Lower leg skin (tissue), 4 donors: Measurements from ENCODE around the gene VSTM2L. TPM values are rescaled to one million over a fixed set of nuclear protein-coding genes. Genes with fewer than 3 reads are reported as not detected.

Source experiments
- DNase-seq, 2 donors: peaks; one replicate each; pipeline ENCODE4 v3.0.0-alpha.2; 2019; ENCODE audit warnings: low spot score in 2 of 2
- H3K4me3 ChIP-seq: fragments of 200-600 bp; sonication (generic); 2 replicates; pipeline ENCODE4 v1.5.1; 2017; ENCODE audit warnings: mild to moderate bottlenecking, low read depth; ENCODE audit not compliant: poor library complexity, severe bottlenecking
- CTCF ChIP-seq, 3 donors: fragments of 450-650 bp; IDR thresholded peaks; one replicate each; pipeline ENCODE4 v1.5.1; 2016; ENCODE audit warnings: antibody characterized with exemption in 3 of 3, mild to moderate bottlenecking in 3 of 3, moderate library complexity in 2 of 3
- POLR2A ChIP-seq, 2 donors: fragments of 450-650 bp; IDR thresholded peaks; one replicate each; pipeline ENCODE4 v1.6.1; 2016 to 2017; ENCODE audit warnings: antibody characterized with exemption in 2 of 2, mild to moderate bottlenecking in 1 of 2, moderate library complexity in 1 of 2
- WGBS, 2 donors: methylation state at CpG; one replicate each; pipeline ENCODE4 v1.1.5; 2018; 5-methylcytosine and 5-hydroxymethylcytosine counted together
- intact Hi-C: fragments of 100-400 bp; cut with DNase I; formaldehyde crosslinking; loops from one replicate; pipeline ENCODE4 v1.15.0; 2023; ENCODE audit warnings: low total_unique reads
- total RNA-seq, 4 donors: library from RNA; depleted of rRNA; stranded (reverse); fragments of >200 nt; gene quantifications; one replicate each; pipeline ENCODE4 v1.1.0, GENCODE V29; 2016

Gene VSTM2L
- total RNA-seq, 4 donors from 2014 or later = 0.64 to 15.9 (median 3.9) TPM

- no peak for DNase-seq
- intact Hi-C loops = no loop called here
- TF ChIP-seq POLR2A (IDR thresholded peaks at IDR 0.05) (no peak), CTCF (IDR thresholded peaks at IDR 0.05) (no peak)
- H3K4me3 ChIP-seq = no peak overlapping the region
- WGBS, 2 donors = 71 to 72% methylated on average over 16 of the region's 16 CpGs
Observed at GRCh38 chr20:37905671-37906613, 3.0 kb downstream of the VSTM2L start.

DNA sequence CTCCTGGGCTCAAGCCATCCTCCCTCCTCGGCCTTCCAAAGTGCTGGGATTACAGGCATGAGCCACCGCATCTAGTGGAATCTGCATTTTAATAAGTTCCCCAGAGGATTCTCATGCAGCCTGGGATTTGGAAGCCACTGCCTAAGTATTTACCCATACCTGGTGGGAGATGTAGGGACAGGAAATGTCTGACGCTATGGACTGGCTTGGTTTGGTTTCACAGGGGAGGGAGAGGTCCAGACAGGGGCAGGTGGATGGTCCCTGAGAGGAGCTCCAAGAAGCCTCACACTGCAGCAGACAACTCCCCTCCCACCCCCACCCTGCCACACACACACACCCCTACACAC lies 4.4 kb downstream of the VSTM2L start:
- TF ChIP-seq CTCF (IDR thresholded peaks at IDR 0.05) = no peak
- TF ChIP-seq POLR2A (IDR thresholded peaks at IDR 0.05) = no peak
- DNase-seq = no peak
- intact Hi-C loops = no loop called here
- 48 to 84% methylated on average over 3 of the region's 3 CpGs for WGBS, 2 donors
- no peak overlapping the region for H3K4me3 ChIP-seq

GRCh38 chr20:37907677-37908401 lies 4.9 kb downstream of the VSTM2L start:
- 38 to 39% methylated on average over 17 of the region's 17 CpGs for WGBS, 2 donors
- DNase-seq = no peak
- H3K4me3 ChIP-seq = no peak overlapping the region
- TF ChIP-seq POLR2A (IDR thresholded peaks at IDR 0.05) = no peak
- TF ChIP-seq CTCF (IDR thresholded peaks at IDR 0.05) = no peak
- intact Hi-C loops = no loop called here

DNA sequence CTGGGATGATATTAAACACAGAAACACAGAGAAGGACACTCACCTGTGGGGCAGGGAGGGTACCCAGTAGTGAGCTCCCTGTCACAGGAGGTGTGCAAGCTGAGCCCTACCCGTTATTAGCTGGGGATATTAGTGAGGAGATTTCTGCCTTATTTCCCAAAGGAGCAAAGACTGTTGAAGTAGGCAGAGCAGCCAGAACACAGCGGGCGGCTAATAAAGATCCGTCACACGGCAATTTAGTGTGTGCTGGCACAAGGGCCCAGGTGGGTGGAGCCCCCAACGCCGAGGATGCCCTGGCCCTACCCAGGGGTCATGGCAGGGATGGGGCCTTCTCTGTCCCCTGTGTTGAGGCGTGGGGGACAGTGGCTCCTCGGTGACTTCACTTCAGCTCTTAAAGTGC lies 8.3 kb downstream of the VSTM2L start:
- no peak for DNase-seq
- intact Hi-C loops = no loop called here
- WGBS, 2 donors = 26 to 37% methylated on average over 9 of the region's 9 CpGs
- H3K4me3 ChIP-seq = no peak overlapping the region
- TF ChIP-seq POLR2A (IDR thresholded peaks at IDR 0.05) (no peak), CTCF (IDR thresholded peaks at IDR 0.05) (no peak)

GRCh38 chr20:37911838-37912281 lies 8.9 kb downstream of the VSTM2L start:
- H3K4me3 ChIP-seq = no peak overlapping the region
- DNase-seq = peak in 1 of 2 donors; percentile 53
- 2 to 4% methylated on average over 11 of the region's 11 CpGs for WGBS, 2 donors
- intact Hi-C loops = no loop called here
- TF ChIP-seq POLR2A (IDR thresholded peaks at IDR 0.05) (no peak), CTCF (IDR thresholded peaks at IDR 0.05) (no peak)
